Sigmoid colon (tissue), 4 donors: Measurements from ENCODE around the gene MORF4L2.

ENCODE experiments used
- EP300 ChIP-seq, 4 donors: sonication (generic); formaldehyde crosslinking; IDR thresholded peaks; one replicate each; pipeline ENCODE4 v1.6.1; 2017; ENCODE audit warnings: antibody characterized with exemption in 4 of 4
- POLR2A ChIP-seq, 2 donors: fragments of 450-650 bp; IDR thresholded peaks; one replicate each; pipeline ENCODE4 v1.6.1; 2016; ENCODE audit warnings: antibody characterized with exemption in 2 of 2, mild to moderate bottlenecking in 2 of 2, moderate library complexity in 2 of 2
- POLR2AphosphoS5 ChIP-seq, 4 donors: sonication (generic); formaldehyde crosslinking; IDR thresholded peaks; one replicate each; pipeline ENCODE4 v1.6.1; 2017; ENCODE audit warnings: antibody characterized with exemption in 4 of 4
- TF ChIP-seq, protein P1 (sequence below), 4 experiments: fragments of 450-650 bp in 3 of 4; fragments of 200-600 bp in 1 of 4; IDR thresholded peaks; one replicate each; pipeline ENCODE4 v1.5.1; 2016 to 2019; ENCODE audit warnings: antibody characterized with exemption in 4 of 4, mild to moderate bottlenecking in 3 of 4, moderate library complexity in 2 of 4

DNA sequence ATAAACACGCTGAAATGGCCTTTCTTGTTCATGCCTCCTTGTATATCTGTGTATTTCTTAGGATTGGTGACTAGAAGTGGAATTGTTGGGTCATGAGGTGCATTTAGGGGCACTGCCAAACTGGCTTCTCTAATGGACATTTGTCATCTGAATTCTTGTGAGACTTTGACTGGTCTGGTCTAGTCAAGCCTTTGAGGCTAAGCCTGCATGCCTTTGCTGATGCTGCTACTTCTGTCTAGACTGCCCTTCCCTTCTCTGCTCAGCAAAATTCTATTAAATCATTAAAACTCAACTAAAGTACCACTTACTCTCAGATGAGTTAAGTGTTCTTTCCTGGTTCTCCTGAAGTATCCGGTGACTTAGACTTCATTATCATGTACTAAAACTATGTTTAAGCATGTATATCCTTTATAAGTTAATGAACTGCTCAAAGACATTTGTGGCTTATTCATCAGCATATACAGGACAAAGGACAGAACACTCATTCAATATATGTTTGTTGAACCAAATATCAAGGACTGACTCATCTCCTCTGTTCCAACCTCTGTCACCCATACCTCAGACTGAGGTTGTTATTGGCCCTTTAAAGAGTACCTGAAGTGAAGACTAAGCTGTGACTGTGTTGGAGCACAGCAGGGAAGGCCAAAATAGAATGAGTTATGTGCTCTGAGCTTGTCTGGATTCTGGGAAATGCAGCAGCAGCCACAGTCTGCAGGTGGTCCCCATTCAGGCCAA, 48.7 kb downstream of the MORF4L2 start:
- TF ChIP-seq POLR2AphosphoS5 (IDR thresholded peaks at IDR 0.05) (no peak), POLR2A (IDR thresholded peaks at IDR 0.05) (no peak), EP300 (IDR thresholded peaks at IDR 0.05) (no peak)
- TF ChIP-seq, protein P1, sequence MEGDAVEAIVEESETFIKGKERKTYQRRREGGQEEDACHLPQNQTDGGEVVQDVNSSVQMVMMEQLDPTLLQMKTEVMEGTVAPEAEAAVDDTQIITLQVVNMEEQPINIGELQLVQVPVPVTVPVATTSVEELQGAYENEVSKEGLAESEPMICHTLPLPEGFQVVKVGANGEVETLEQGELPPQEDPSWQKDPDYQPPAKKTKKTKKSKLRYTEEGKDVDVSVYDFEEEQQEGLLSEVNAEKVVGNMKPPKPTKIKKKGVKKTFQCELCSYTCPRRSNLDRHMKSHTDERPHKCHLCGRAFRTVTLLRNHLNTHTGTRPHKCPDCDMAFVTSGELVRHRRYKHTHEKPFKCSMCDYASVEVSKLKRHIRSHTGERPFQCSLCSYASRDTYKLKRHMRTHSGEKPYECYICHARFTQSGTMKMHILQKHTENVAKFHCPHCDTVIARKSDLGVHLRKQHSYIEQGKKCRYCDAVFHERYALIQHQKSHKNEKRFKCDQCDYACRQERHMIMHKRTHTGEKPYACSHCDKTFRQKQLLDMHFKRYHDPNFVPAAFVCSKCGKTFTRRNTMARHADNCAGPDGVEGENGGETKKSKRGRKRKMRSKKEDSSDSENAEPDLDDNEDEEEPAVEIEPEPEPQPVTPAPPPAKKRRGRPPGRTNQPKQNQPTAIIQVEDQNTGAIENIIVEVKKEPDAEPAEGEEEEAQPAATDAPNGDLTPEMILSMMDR (IDR thresholded peaks at IDR 0.05) = no peak
